GM12801 (cell line): ENCODE measurements around the gene TMEM179B.

Experiments
- CTCF ChIP-seq: IDR thresholded peaks from one replicate; pipeline ENCODE4 v1.5.1; 2011; ENCODE audit warnings: control low read depth; ENCODE audit not compliant: insufficient read length; ENCODE audit errors: extremely low read depth

The TMEM179B gene

GRCh38 chr11:62796281-62796680, 9.1 kb downstream of the TMEM179B start:
- TF ChIP-seq CTCF, result no peak

- no peak for TF ChIP-seq CTCF
Observed at GRCh38 chr11:62799486-62799885, 12.3 kb downstream of the TMEM179B start.

GRCh38 chr11:62801071-62801470, 13.9 kb downstream of the TMEM179B start:
- no peak for TF ChIP-seq CTCF

GRCh38 chr11:62804310-62805075, 17.3 kb downstream of the TMEM179B start:
- no peak for TF ChIP-seq CTCF

GRCh38 chr11:62805076-62805892, 18.1 kb downstream of the TMEM179B start, which contains the start of gene NXF1:
NXF1 (minus strand) TSS chr11:62805440; CDS start chr11:62805356, 84 bp downstream.
- TF ChIP-seq CTCF, result no peak

GRCh38 chr11:62805961-62806441, 18.8 kb downstream of the TMEM179B start:
- TF ChIP-seq CTCF, result no peak

GRCh38 chr11:62806611-62807121, 19.5 kb downstream of the TMEM179B start:
- TF ChIP-seq CTCF, result no peak
